C4-2B (cell line): ENCODE measurements around the gene TFIP11.

Experiments
- H3K27ac ChIP-seq: fragments of 450-650 bp; 2 replicates; pipeline ENCODE4 v1.5.1; 2017
- ZFX ChIP-seq: fragments of 450-650 bp; IDR thresholded peaks from 2 replicates; pipeline ENCODE4 v1.6.1; 2017
- TF ChIP-seq, protein P1 (sequence below): fragments of 450-650 bp; conservative IDR thresholded peaks from 2 replicates; pipeline ENCODE4 v1.5.1; 2017; ENCODE audit warnings: mild to moderate bottlenecking

The TFIP11 gene

GRCh38 chr22:26512149-26512793, at the start of gene TFIP11:
Gene TFIP11, minus strand, starts transcription at chr22:26512473. Its CDS starts 2,201 bp downstream, at chr22:26510272.
- TF ChIP-seq, protein P1, sequence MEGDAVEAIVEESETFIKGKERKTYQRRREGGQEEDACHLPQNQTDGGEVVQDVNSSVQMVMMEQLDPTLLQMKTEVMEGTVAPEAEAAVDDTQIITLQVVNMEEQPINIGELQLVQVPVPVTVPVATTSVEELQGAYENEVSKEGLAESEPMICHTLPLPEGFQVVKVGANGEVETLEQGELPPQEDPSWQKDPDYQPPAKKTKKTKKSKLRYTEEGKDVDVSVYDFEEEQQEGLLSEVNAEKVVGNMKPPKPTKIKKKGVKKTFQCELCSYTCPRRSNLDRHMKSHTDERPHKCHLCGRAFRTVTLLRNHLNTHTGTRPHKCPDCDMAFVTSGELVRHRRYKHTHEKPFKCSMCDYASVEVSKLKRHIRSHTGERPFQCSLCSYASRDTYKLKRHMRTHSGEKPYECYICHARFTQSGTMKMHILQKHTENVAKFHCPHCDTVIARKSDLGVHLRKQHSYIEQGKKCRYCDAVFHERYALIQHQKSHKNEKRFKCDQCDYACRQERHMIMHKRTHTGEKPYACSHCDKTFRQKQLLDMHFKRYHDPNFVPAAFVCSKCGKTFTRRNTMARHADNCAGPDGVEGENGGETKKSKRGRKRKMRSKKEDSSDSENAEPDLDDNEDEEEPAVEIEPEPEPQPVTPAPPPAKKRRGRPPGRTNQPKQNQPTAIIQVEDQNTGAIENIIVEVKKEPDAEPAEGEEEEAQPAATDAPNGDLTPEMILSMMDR = no peak
- peak; percentile 79 for TF ChIP-seq ZFX
- peak within 1 kb of the TSS; percentile 74 for H3K27ac ChIP-seq

GRCh38 chr22:26561756-26562417, 49.6 kb upstream of the TFIP11 start:
- no peak for TF ChIP-seq ZFX
- TF ChIP-seq, protein P1 = no peak
- no peak overlapping the region for H3K27ac ChIP-seq

GRCh38 chr22:26559961-26560575, 47.8 kb upstream of the TFIP11 start:
- H3K27ac ChIP-seq = no peak overlapping the region
- no peak for TF ChIP-seq ZFX
- TF ChIP-seq, protein P1 = no peak

GRCh38 chr22:26558248-26558895, 46.1 kb upstream of the TFIP11 start:
- TF ChIP-seq ZFX = no peak
- TF ChIP-seq, protein P1 = no peak
- no peak overlapping the region for H3K27ac ChIP-seq

DNA sequence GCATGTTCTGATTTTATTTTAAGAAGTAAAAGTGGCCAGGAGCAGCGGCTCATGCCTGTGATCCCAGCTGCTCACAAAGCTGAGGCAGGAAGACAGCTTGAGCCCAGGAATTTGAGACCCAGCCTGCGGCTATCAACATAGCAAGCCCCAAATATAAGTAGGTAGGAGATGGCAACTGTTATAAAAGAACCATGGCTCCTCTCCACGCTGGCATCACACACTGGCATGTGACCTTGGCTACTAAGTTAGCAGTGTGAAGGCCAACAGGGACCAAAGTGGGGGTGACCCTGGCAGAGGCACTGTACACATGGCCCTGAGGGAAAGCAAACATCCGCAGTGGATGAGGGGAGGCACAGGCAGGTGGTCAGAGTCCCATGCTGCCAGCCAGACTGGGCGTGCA, 44.6 kb upstream of the TFIP11 start:
- no peak for TF ChIP-seq ZFX
- TF ChIP-seq, protein P1 = no peak
- H3K27ac ChIP-seq = no peak overlapping the region

DNA sequence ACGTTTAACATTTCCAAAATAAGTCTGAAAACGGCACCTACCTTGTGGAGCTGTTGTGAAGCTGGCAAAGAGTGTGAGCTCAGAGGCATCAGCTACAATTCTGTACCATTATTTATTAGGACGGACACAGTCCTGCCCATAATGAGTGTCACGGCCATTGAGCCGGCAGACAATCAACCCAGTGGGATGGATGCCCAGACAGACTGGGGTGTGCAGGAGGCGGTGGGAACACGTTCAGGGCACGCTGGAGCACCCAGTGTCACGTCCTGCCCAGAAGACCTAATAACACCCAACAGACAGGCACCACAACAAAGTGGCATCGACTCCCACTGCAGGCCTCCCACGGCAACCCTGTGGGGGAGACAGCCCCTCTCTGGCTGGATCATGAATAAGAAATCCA, 43.2 kb upstream of the TFIP11 start:
- no peak overlapping the region for H3K27ac ChIP-seq
- TF ChIP-seq, protein P1 = no peak
- TF ChIP-seq ZFX = no peak

DNA sequence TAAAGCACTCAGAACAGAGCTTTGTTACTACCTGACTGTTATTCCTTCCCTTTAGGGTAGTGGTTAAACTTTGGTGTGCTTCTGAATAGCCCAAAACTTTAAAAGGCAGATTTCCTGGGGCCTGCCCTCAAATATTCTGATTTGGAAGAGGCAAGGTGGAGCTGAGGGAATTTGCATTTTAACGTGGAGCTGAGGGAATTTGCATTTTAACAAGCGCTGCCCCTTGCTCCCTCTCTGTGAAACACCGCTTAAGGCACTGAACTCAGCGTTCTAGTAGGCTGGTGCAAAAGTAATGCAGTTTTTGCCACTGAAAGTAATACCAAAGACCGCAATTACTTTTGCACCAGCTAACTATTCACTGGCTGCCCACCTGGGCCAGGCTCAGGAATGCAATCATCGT, 42.7 kb upstream of the TFIP11 start:
- no peak overlapping the region for H3K27ac ChIP-seq
- TF ChIP-seq, protein P1 = no peak
- no peak for TF ChIP-seq ZFX
